H7 (cell line): ENCODE results near the gene NUCB2. TPM values are rescaled to one million over a fixed set of nuclear protein-coding genes. Genes with fewer than 3 reads are reported as not detected.
"Not testable (repeated sequence)": the region's sequence is repeated elsewhere in the genome, so short reads cannot be mapped to it uniquely, and the experiment has no call there.

ENCODE experiments used
- DNase-seq: peaks from one replicate; pipeline ENCODE4 v3.0.0; 2012
- H3K27me3 ChIP-seq: 2 replicates; pipeline ENCODE4 v1.6.0; 2011; ENCODE audit warnings: mild to moderate bottlenecking, low read length; ENCODE audit not compliant: control insufficient read depth, insufficient read depth
- H3K36me3 ChIP-seq: replicated peaks from 2 replicates; pipeline ENCODE4 v1.5.1; 2011; ENCODE audit warnings: low read length; ENCODE audit not compliant: control insufficient read depth, insufficient read depth
- H3K4me3 ChIP-seq: 2 replicates; pipeline ENCODE4 v1.5.1; 2011; ENCODE audit warnings: low read depth, mild to moderate bottlenecking, control low read depth, low read length, moderate library complexity; ENCODE audit not compliant: insufficient read depth
- total RNA-seq: library from RNA; depleted of rRNA; stranded (reverse); fragments of >200 nt; shearing (Covaris generic); gene quantifications from 2 replicates; pipeline ENCODE4 v1.2.3, GENCODE V29; 2014

NUCB2 gene
- total RNA-seq, 1 experiment from 2014 or later, result 4.1 TPM

DNA sequence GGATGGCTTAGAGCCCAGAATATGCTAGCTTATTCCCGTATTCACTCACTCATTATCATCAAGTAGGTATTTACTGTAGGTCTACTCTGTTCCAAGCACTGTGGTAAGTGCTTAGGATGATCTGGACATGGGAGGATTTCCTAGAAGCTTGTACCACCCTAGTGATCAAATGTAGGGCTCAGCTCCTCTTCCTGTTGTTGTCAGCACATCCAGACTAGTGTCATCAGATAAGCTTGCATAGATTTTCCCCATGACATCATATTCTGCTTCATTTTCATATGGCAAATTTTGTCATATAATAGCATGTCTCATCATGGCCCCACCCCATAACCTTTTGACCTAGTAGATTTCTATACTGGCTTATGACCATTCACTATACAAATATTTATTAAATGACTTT is 19.3 kb upstream of the NUCB2 start:
- H3K36me3 ChIP-seq, result no peaks in the 10 kb centered on the region
- no peak overlapping the region for H3K4me3 ChIP-seq
- H3K27me3 ChIP-seq, result no peaks in the 10 kb centered on the region
- no peak for DNase-seq

DNA sequence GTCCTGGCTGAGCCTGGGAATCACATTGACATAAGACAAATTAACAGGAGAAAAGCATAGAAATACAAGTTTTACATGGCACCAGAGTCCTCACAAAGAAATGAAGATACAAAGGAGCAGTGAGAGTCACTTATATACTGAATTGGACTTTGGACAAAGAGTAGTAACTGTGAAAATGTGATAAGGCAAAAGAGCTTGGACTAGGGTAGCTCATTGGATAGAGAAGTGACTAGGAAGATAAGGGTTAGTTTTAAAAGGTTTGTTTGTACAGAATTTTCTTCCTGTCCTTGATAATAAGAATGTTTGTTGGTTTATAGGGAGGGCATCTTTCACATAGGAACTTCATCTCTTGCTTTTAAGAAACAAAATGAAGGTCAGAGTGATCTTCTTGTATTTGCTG is 17.9 kb upstream of the NUCB2 start:
- Histone ChIP-seq H3K27me3 (no peaks in the 10 kb centered on the region), H3K4me3 (no peak overlapping the region), H3K36me3 (no peaks in the 10 kb centered on the region)
- no peak for DNase-seq

DNA sequence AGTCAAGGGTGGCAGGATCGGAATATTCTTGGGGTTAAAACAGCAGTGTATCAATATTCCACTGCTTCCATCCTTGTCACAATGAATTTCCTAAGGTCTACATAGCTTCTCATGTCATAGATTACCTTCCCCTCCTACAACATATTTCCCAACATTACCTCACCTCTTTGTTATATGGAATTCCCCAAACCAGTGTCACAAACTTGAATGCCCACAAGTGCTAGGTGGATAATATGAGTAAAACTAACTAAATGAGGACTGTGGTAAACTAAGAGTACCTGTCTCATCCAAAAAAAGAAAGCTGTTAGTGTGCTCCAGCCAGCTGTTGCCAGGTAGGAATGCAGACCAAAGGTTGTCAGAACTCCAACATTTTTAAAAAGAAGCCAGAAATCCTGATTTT is 17.0 kb upstream of the NUCB2 start:
- no peak overlapping the region for H3K4me3 ChIP-seq
- DNase-seq, result no peak
- no peaks in the 10 kb centered on the region for H3K36me3 ChIP-seq
- no peaks in the 10 kb centered on the region for H3K27me3 ChIP-seq

DNA sequence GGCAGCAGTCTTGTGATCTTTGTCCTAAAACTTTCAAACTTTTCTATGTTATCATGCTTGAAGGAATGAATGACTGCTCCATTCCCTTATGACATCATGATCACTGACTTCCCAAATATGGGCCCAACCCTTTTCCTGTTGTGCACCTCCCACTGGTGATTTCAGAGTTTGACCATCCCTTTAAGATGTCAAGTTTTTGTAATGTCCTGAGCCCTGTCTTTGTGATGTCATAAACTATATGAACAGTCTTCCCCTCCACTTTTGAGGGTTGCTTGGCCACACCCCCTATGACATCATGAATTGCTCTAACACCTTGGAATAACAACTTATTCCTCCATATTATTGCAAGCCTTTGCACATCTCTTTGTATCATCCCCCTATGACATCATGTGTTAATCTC is 16.5 kb upstream of the NUCB2 start:
- Histone ChIP-seq H3K36me3 (no peaks in the 10 kb centered on the region), H3K4me3 (no peak overlapping the region), H3K27me3 (no peaks in the 10 kb centered on the region)
- DNase-seq, result no peak

DNA sequence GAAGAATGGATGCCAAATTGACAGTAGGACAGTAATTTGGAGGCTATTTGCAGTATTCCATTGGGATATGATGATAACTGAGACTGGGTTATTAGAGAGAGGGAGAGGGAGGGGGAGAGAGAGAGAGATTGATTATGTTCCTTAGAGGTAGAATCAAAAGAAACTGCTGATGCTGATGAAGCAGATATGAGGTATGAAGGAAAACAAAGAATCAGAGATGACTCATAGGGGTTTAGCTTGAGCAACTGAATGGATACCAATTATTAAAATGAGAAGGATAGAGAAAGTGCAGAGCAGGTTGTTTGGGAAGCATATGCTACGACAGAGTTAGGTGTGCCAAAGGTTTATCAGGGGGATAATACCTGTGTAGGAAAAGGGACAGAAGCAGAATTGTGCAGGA is 12.8 kb upstream of the NUCB2 start:
- Histone ChIP-seq H3K4me3 (no peak overlapping the region), H3K36me3 (no peaks in the 10 kb centered on the region), H3K27me3 (no peaks in the 10 kb centered on the region; the same call in 1 of the 2 replicates)
- no peak for DNase-seq

DNA sequence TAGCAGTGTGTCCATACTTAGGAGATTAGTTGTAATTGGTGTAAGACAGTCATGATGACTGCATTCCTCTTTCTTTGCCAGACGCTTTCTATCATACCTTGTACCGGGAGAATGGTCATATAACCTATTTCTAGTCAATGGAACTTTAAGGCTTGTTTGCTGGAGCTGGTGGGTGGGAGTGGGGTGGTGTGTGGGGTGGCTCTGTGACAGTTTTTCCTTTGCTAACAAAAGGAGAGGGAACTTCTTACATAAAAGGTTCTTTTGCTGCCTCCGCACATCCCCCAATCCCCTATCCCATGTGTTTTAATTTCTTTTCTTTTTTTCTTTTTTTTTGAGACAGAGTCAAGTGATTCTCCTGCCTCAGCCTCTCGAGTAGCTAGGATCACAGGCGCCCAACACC is 9.8 kb upstream of the NUCB2 start:
- Histone ChIP-seq H3K4me3 (no peak overlapping the region), H3K27me3 (no peaks in the 10 kb centered on the region; the same call in 1 of the 2 replicates), H3K36me3 (no peaks in the 10 kb centered on the region)
- DNase-seq, result no peak

DNA sequence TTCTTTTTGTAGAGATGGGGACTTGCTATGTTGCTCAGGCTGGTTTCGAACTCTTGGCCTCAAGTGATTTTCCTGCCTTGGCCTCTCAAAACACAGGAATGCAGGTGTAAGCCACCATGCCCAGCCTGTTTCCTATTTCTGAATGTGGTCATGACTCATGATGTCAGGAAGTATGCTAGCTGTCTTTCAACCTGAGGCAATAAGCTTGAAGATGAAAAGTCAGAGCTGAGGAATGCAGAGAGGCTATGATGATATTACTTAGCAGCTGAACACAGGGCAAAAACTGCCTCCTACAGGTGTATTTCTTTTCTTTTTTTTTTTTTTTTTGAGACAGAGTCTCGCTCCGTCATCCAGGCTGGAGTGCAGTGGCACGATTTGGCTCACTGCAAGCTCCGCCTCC is 9.0 kb upstream of the NUCB2 start:
- Histone ChIP-seq H3K27me3 (no peaks in the 10 kb centered on the region; the same call in 1 of the 2 replicates), H3K4me3 (no peak overlapping the region), H3K36me3 (no peaks in the 10 kb centered on the region)
- DNase-seq, result no peak

DNA sequence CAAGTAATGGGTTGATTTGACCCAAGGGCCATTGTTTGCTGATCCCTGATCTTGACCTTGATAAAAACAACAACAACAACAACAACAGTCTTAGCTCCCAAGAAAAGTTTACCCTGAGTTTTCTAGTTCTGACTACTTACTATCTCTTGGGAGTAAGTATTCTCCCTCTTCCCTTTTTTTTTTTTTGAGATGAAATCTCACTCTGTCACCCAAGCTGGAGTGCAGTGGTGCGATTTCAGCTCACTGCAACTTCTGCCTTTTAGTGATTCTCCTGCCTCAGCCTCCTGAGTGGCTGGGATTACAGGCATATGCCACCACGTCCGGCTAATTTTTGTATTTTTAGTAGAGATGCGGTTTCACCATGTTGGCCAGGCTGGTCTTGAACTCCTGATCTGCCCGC is 8.0 kb upstream of the NUCB2 start:
- not testable (repeated sequence) for DNase-seq, H3K36me3 ChIP-seq, H3K4me3 ChIP-seq, H3K27me3 ChIP-seq

DNA sequence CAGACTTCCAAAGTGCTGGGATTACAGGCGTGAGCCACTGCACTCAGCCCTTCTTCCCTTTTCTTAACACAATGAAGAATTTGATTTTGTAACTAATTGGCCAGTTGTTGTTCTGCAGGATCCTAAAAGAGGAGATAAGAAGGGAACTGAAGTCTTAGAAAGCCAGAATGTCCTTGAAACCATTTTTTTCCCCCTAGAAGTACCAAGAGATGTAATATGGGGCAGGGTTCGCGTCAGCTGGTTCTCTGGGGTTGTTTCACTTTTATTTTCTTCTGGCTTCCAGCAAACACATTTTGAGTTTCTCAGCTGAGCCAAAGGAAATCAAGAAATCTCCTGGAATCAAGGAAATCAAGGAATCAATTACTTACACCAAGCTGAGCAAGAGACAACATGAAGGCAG is 7.6 kb upstream of the NUCB2 start:
- Histone ChIP-seq H3K36me3 (no peaks in the 10 kb centered on the region), H3K27me3 (no peaks in the 10 kb centered on the region; the same call in 1 of the 2 replicates), H3K4me3 (no peak overlapping the region)
- DNase-seq, result no peak

DNA sequence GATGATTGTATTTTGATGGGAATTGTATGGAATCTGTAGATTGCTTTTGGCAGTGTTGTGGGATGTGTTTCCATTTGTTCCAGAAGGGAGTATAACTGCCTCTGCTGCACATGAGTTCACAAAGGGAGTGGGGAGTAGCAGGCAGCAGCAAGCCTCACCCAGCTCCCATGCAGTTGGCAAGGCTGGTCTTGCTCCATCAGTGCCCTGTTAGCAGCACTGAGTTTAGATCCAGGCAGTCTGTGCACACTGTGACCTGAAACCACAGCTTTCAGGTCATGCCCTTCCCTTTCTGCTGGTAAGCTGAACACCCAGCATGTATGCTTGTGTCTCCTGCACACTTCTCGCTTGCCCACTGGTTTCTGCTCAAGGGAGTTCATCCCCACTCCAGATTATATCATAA is 3.7 kb upstream of the NUCB2 start:
- no peaks in the 10 kb centered on the region for H3K36me3 ChIP-seq
- no peak for DNase-seq
- peaks cover 3% of the 10 kb centered on the region for H3K27me3 ChIP-seq
- no peak overlapping the region for H3K4me3 ChIP-seq

DNA sequence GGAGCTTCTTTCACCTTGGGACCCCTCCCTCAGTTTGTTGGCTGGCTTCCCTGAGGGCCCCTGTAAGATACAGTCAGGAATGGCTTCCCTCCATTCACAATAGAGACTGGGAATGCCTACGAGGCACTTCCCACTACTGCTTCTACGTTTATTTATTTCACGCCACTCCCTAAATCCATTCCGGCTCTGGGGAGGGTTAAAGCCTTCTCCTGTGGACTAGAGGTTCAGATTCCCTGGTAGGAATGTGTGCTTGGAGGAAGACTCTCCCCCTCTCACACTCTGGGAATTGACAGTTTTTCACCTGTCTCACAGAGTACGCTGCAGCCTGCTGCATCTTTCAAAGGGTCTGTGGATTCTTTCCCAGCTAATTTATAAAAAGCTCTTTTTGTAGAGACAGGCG is 3.3 kb upstream of the NUCB2 start:
- H3K4me3 ChIP-seq, result no peak overlapping the region
- H3K36me3 ChIP-seq, result no peaks in the 10 kb centered on the region

DNA sequence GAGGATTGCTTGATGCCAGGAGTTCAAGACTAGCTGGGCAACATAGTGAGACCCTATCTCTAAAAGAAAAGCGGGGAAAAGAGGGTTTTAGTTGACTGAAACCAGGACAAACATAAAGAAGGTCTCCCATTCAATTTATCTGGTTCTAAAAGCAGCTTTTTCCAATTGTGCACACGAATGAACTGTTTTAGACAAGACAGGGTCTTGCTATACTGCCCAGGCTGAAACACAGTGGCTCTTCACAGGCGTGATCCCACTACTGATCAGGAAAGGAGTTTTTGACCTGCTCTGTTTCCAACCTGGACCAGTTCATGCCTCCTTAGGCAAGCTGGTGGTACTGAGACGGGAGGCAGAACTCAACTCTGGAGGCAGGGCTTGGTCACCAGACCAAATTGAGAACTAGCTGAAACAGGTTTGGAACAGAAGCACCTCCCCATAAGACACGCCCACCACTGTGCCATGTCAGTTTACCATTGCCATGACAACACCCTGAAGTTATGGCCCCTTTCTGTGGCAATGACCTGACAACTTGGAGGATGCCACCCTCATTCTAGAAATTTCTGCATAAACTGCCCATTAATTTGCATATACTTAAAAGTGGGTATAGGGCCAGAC is 2.8 kb upstream of the NUCB2 start:
- no peak overlapping the region for H3K4me3 ChIP-seq
- H3K27me3 ChIP-seq, result peaks cover 3% of the 10 kb centered on the region
- H3K36me3 ChIP-seq, result no peaks in the 10 kb centered on the region
- peak; percentile 15 for DNase-seq

More for the DNA sequence above, 3.3 kb upstream of the NUCB2 start:
- DNase-seq, result no peak
- peaks cover 3% of the 10 kb centered on the region for H3K27me3 ChIP-seq

DNA sequence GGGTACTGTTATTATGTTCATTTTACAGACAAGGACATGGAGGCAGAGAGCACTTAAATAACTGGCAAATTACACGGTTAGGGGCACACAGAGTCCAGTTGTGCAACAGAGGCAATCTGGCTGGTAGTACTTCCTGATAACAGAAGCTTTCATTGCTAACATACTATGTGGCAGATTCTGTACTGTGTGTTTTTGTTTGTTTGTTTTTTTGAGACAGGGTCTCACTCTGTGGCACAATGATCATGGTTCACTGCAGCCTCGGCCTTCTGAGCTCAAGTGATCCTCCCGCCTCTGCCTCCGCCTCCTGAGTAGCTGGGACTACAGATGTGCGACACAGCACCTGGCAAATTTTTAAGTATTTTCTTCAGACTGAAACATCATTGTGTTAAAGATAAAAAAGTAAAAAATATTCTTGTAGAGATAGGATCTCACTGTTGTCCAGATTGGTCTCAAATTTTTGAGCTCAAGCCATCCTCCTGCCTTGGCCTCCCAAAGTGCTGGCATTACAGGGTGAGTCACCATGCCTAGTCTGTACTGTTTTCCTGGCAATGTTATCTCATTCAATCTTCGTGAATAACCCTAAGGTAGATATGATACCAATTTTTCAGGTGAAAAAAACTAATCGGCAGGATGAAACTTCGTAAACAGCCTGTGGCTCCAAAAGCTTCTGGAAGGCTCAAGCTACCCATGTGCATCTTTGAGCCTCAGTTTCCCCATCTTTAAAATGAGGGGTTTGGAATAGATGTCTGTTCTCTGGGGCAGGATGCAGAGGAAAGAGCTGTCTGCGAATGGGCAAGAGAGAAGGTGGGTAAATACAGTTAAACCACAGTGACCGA is 921 bp upstream of the NUCB2 start:
- H3K36me3 ChIP-seq, result no peaks in the 10 kb centered on the region
- DNase-seq, result no peak
- peaks cover 3% of the 10 kb centered on the region for H3K27me3 ChIP-seq
- peak overlapping the region; percentile 79 for H3K4me3 ChIP-seq

DNA sequence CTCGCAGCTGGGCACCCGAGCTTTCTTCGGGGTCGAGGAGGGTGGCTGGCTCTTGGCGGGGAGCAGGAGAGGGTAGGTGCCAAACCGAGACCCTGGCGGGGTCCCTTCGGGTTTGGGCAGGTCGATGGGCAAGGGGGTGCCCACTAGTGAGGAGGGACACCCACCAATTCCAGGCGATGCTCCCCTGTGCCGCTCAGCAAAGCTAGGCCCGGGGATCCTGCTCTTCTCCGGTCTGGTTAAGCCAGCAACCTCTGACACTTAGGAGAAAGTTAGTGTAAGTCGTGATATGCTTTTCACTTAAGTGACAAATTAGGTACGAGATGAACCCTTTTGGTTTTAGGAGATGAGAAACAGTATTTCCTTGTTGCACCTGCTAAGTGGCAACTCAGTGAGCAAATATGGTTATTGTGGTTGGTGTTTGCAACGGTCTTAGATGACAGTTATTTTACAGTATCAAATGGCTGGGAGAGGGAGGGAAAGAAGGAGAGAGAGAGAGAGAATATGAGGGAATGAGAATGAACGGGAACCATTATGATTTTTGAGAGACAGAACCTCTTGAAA is 565 bp downstream of the NUCB2 start:
- DNase-seq, result no peak
- Histone ChIP-seq H3K4me3 (peak overlapping the region; percentile 79), H3K36me3 (no peaks in the 10 kb centered on the region), H3K27me3 (peaks cover 3% of the 10 kb centered on the region)

DNA sequence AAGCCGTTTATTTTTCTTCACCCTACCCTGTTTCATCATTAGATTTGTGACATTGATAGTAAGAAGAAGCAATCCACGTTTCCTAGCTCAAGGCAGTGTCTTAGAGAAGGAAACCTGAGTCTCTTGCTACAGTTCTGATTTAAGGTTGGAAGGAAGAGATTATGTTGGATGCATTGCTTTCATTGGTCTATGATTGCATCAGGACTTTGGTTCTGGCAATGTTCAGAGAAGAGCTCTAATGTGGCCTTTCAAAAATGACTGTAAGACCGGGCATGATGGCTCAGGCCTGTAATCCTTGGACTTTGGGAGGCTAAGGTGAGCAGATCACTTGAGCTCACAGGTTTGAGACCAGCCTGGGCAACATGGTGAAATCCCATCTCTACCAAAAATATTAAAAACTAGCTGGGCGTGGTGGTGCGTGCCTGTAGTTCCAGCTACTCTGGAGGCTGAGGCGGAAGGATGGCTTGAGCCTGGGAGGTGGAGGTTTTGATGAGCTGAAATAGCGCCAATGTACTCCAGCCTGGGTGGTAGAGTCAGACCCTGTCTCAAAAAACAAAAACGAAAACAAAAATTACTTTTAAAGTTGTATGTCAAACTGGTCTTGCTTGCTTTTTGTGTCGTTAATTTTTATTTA is 4.1 kb downstream of the NUCB2 start:
- no peak for DNase-seq
- Histone ChIP-seq H3K27me3 (peaks cover 2% of the 10 kb centered on the region), H3K36me3 (no peaks in the 10 kb centered on the region), H3K4me3 (no peak overlapping the region)
